B cell (primary cell): ENCODE results near the gene FREM2. TPM values are rescaled to one million over a fixed set of nuclear protein-coding genes. Genes with fewer than 3 reads are reported as not detected.

Experiments used
- ATAC-seq: fragments of 200-7000 bp; cut with Tn5 transposase; one replicate; pipeline ENCODE4 v1.10.0; 2021; ENCODE audit warnings: low read depth, mild to moderate bottlenecking, moderate number of reproducible peaks, moderate library complexity
- CTCF ChIA-PET: fragments of 350-600 bp; sonication (Branson Sonifier 250); formaldehyde crosslinking; loops from one replicate; lab custom pipeline; 2021; ENCODE audit warnings: antibody characterized with exemption, inconsistent platforms; lab: Charles Lee
- POLR2A ChIA-PET: fragments of 350-600 bp; sonication (Branson Sonifier 250); formaldehyde crosslinking; loops from one replicate; lab custom pipeline; 2021; ENCODE audit warnings: antibody characterized with exemption; lab: Charles Lee
- DNase-seq: peaks from one replicate; pipeline ENCODE4 v3.0.0; 2013
- H2AFZ ChIP-seq: 2 replicates; pipeline ENCODE4 v1.6.1; 2012; ENCODE audit warnings: mild to moderate bottlenecking, low read depth, low read length; ENCODE audit not compliant: insufficient read depth, poor library complexity, severe bottlenecking
- H3K27ac ChIP-seq, 2 donors: 1 replicate in 1 of 2; 2 replicates in 1 of 2; pipeline ENCODE4 v1.5.1; 2012 to 2013; ENCODE audit warnings: low read length in 2 of 2, mild to moderate bottlenecking in 2 of 2, moderate library complexity in 1 of 2
- H3K27me3 ChIP-seq, 4 experiments: fragments of 200-600 bp in 1 of 4; sonication (generic) in 1 of 4; replicated peaks in 1 of 4; 1 replicate in 2 of 4; 2 replicates in 2 of 4; pipeline versions ENCODE4 v1.6.1 to v1.7.0; 2013 to 2016; ENCODE audit warnings: low read length in 3 of 4, mild to moderate bottlenecking in 2 of 4, mixed read lengths in 1 of 4, moderate library complexity in 1 of 4; ENCODE audit not compliant: insufficient read depth in 4 of 4, control insufficient read depth in 3 of 4; ENCODE audit errors: control extremely low read depth in 1 of 4
- H3K36me3 ChIP-seq, 2 experiments: replicated peaks in 1 of 2; 1 replicate in 1 of 2; 2 replicates in 1 of 2; pipeline versions ENCODE4 v1.6.1 to v1.7.1; 2013; ENCODE audit warnings: low read length in 1 of 2; ENCODE audit not compliant: insufficient read depth in 2 of 2, control insufficient read depth in 1 of 2; ENCODE audit errors: control extremely low read depth in 1 of 2, extremely low read depth in 1 of 2
- H3K4me1 ChIP-seq, 2 donors: fragments of 200-600 bp in 1 of 2; sonication (generic) in 1 of 2; 1 replicate in 1 of 2; 2 replicates in 1 of 2; pipeline versions ENCODE4 v1.5.1 to v1.6.1; 2013 to 2017; ENCODE audit warnings: low read length in 2 of 2; ENCODE audit not compliant: control insufficient read depth in 2 of 2, insufficient read depth in 2 of 2
- H3K4me2 ChIP-seq: replicated peaks from 2 replicates; pipeline ENCODE3; 2012; ENCODE audit warnings: mild to moderate bottlenecking, low read depth, low read length; ENCODE audit not compliant: poor library complexity, severe bottlenecking
- H3K4me3 ChIP-seq, 5 experiments: fragments of 200-600 bp in 1 of 5; sonication (generic) in 1 of 5; 1 replicate in 3 of 5; 2 replicates in 2 of 5; pipeline versions ENCODE4 v1.5.1 to v1.7.0; 2011 to 2016; ENCODE audit warnings: low read length in 4 of 5, mild to moderate bottlenecking in 4 of 5, low read depth in 2 of 5, control low read depth in 1 of 5, moderate library complexity in 1 of 5; ENCODE audit not compliant: insufficient read depth in 1 of 5; ENCODE audit errors: control extremely low read depth in 1 of 5, extremely low read depth in 1 of 5
- H3K79me2 ChIP-seq: fragments of 200-600 bp; sonication (generic); one replicate; pipeline ENCODE4 v1.6.0; 2016; ENCODE audit warnings: low read length; ENCODE audit not compliant: control insufficient read depth, insufficient read depth
- H3K9ac ChIP-seq: fragments of 200-600 bp; sonication (generic); 2 replicates; pipeline ENCODE4 v1.6.1; 2017; ENCODE audit warnings: mild to moderate bottlenecking, low read length, moderate library complexity
- H3K9me3 ChIP-seq, 3 donors: one replicate each; pipeline versions ENCODE4 v1.6.1 to v1.7.1; 2013; ENCODE audit warnings: low read length in 2 of 3; ENCODE audit not compliant: control insufficient read depth in 2 of 3, insufficient read depth in 1 of 3; ENCODE audit errors: control extremely low read depth in 1 of 3
- H4K20me1 ChIP-seq: 2 replicates; pipeline ENCODE4 v1.6.0; 2012; ENCODE audit warnings: mild to moderate bottlenecking, low read length; ENCODE audit not compliant: insufficient read depth, control insufficient read depth, poor library complexity, severe bottlenecking
- H3K27ac Mint-ChIP-seq: one replicate; pipeline ENCODE4 v1.8.0; 2021; ENCODE audit warnings: mixed read lengths
- H3K27me3 Mint-ChIP-seq: one replicate; pipeline ENCODE4 v1.8.0; 2021; ENCODE audit warnings: mixed read lengths
- H3K4me1 Mint-ChIP-seq: one replicate; pipeline ENCODE4 v1.8.0; 2021; ENCODE audit warnings: mixed read lengths
- H3K4me3 Mint-ChIP-seq: one replicate; pipeline ENCODE4 v1.8.0; 2021; ENCODE audit warnings: mixed read lengths
- H3K9me3 Mint-ChIP-seq: one replicate; pipeline ENCODE4 v1.8.0; 2022; ENCODE audit warnings: mixed read lengths; ENCODE audit not compliant: insufficient read depth
- CTCF ChIP-seq: fragments of 200-600 bp; IDR thresholded peaks from one replicate; pipeline ENCODE4 v1.8.0; 2022; ENCODE audit warnings: antibody characterized with exemption, mild to moderate bottlenecking
- EZH2 ChIP-seq: IDR thresholded peaks from 2 replicates; pipeline ENCODE4 v1.6.1; 2012; ENCODE audit warnings: borderline replicate concordance, low read depth, mild to moderate bottlenecking, moderate library complexity, low read length; ENCODE audit not compliant: insufficient read depth, poor library complexity, severe bottlenecking
- WGBS: methylation state at CpG from one replicate; pipeline ENCODE4 v1.1.5; 2013; ENCODE audit warnings: missing lambda C conversion rate; ENCODE audit not compliant: insufficient coverage; 5-methylcytosine and 5-hydroxymethylcytosine counted together
- intact Hi-C: fragments of 100-400 bp; cut with micrococcal nuclease; formaldehyde crosslinking; loops from one replicate; pipeline ENCODE4 v1.10.0; 2022
- polyA plus RNA-seq: library from polyadenylated mRNA; depleted of rRNA; stranded (reverse); fragments of >200 nt; gene quantifications from 2 replicates; pipeline ENCODE4 v1.2.3, GENCODE V29; 2012
- total RNA-seq, 2 donors: library from RNA; stranded (reverse); fragments of 120-200 nt in 1 of 2; gene quantifications; 1 replicate in 1 of 2; 2 replicates in 1 of 2; pipeline versions ENCODE4 v1.2.3 to v1.2.4, GENCODE V29; 2013 to 2022

Gene FREM2
- total and polyA plus RNA-seq, 2 donors (not counting 1 experiment from before 2014, with no cell fraction given): not detected

DNA sequence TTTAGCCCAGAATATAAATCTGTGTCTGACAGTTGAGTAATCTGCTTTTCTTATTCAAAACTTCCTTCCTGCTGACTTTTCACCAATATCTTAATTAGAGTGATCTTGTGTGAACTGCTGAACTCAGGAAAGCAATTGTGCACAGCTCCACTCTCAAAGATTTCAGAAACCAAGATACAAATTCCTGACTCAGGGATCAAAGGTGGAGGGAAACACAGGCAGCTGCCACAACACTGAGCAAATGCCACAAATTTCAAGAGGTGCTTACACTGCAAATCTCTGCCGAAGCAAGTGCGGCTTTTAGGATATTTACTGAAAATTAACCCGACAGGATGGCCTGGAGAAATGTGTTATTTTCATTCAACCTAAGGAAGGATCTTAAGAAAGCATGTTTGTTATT, 192.4 kb downstream of the FREM2 start:
- H3K27ac Mint-ChIP-seq: no peak overlapping the region
- WGBS: 100% methylated on average over 2 of the region's 3 CpGs
- no peak overlapping the region for H2AFZ ChIP-seq
- no peaks in the 10 kb centered on the region for H3K9me3 ChIP-seq
- H3K4me3 Mint-ChIP-seq: no peak overlapping the region
- H3K27ac ChIP-seq: no peak overlapping the region
- intact Hi-C loops: no loop called here
- H3K4me3 ChIP-seq: no peak overlapping the region
- H3K4me1 ChIP-seq: no peaks in the 10 kb centered on the region
- ATAC-seq (no peak), DNase-seq (no peak)
- CTCF ChIA-PET: no interaction called here
- no peak overlapping the region for H3K4me2 ChIP-seq
- no peaks in the 10 kb centered on the region for H4K20me1 ChIP-seq
- POLR2A ChIA-PET: no interaction called here
- TF ChIP-seq EZH2: no peak
- TF ChIP-seq CTCF: no peak
- H3K4me1 Mint-ChIP-seq: no peaks in the 10 kb centered on the region
- no peaks in the 10 kb centered on the region for H3K27me3 Mint-ChIP-seq
- H3K27me3 ChIP-seq: no peaks in the 10 kb centered on the region
- no peaks in the 10 kb centered on the region for H3K79me2 ChIP-seq
- no peak overlapping the region for H3K9ac ChIP-seq
- no peaks in the 10 kb centered on the region for H3K9me3 Mint-ChIP-seq
- no peaks in the 10 kb centered on the region for H3K36me3 ChIP-seq

GRCh38 chr13:38879786-38880185, 192.9 kb downstream of the FREM2 start:
- no peak for DNase-seq
- H3K4me2 ChIP-seq: no peak overlapping the region
- intact Hi-C loops: no loop called here
- TF ChIP-seq CTCF (no peak), EZH2 (no peak)
- no peak overlapping the region for H3K27ac Mint-ChIP-seq
- no peaks in the 10 kb centered on the region for H3K4me1 Mint-ChIP-seq
- no peak overlapping the region for H2AFZ ChIP-seq
- H3K27me3 Mint-ChIP-seq: no peaks in the 10 kb centered on the region
- H3K79me2 ChIP-seq: no peaks in the 10 kb centered on the region
- H3K27ac ChIP-seq: no peak overlapping the region
- H3K27me3 ChIP-seq: no peaks in the 10 kb centered on the region
- no peak overlapping the region for H3K4me3 Mint-ChIP-seq
- no peaks in the 10 kb centered on the region for H3K4me1 ChIP-seq
- ChIA-PET CTCF (no interaction called here), POLR2A (no interaction called here)
- H3K9me3 Mint-ChIP-seq: no peaks in the 10 kb centered on the region
- H3K4me3 ChIP-seq: no peak overlapping the region
- ATAC-seq: no peak
- H4K20me1 ChIP-seq: no peaks in the 10 kb centered on the region
- no peaks in the 10 kb centered on the region for H3K36me3 ChIP-seq
- no peak overlapping the region for H3K9ac ChIP-seq
- no peaks in the 10 kb centered on the region for H3K9me3 ChIP-seq
